Measurements from ENCODE around the gene MEPE. TPM values are rescaled to one million over a fixed set of nuclear protein-coding genes. Genes with fewer than 3 reads are reported as not detected.

Gene MEPE
- total and polyA plus RNA-seq, 5 donors: not detected

DNA sequence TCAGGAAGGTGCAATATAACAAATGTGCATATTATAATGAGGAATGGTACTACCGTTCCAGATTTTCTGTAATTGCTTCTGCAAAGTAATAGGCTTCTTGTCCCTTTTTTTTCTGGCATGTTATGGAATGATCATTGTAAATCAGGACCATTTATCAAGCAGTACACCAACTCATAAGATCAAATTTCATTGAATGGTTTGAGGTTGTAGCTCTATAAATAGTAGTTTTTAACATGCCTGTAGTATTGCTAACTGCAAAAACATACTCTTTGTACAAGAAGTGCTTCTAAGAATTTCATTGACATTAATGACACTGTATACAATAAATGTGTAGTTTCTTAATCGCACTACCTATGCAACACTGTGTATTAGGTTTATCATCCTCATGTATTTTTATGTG is 20.8 kb upstream of the MEPE start:
- Histone ChIP-seq H3K9me3 (ENCODE audit: control insufficient read depth, low read length) (no peaks in the 10 kb centered on the region), H3K27ac (ENCODE audit: low read length) (no peak overlapping the region), H3K27me3 (ENCODE audit: control insufficient read depth, insufficient read depth) (no peaks in the 10 kb centered on the region), H3K4me1 (ENCODE audit: control insufficient read depth, insufficient read depth, low read length) (no peaks in the 10 kb centered on the region), H3K4me3 (ENCODE audit: low read length) (no peak overlapping the region)
- ATAC-seq: no peak
- intact Hi-C loops (cut with DNase I): no loop called here
- 89% methylated on average over 2 of the region's 2 CpGs for WGBS
- no peak for DNase-seq

DNA sequence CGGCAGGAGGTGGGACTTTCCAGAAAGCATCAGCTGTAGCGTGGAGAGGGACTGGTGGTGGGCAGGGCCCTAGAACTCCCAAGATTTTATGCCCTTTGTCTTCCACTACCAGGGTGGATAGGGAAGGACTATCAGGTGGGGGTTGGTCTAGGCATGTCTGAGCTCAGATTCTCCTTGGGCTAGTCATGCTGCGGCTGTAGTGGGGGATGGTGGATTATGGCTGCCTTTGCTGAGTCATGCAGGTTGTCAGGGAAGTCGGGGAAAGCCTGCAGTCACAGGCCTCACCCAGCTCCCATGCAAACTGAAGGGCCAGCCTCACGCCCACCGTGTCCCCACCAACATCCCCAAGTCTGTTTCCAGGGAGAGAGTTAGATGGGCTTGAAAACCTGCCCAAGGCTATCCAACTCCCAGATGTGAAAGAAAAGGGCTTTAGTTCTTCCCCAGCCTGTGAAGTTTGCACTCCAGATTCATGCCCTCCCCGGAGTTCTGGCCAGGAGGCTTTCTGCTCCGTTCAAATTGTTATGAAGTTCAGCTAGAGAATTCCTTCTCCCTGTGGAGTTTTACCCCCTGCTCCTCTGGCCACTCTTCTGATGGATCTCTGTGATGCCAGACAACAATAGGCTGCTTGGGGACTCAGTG is 13.4 kb upstream of the MEPE start:
- no peak for ATAC-seq
- no peak for DNase-seq
- Histone ChIP-seq H3K27me3 (ENCODE audit: control insufficient read depth, insufficient read depth) (no peaks in the 10 kb centered on the region), H3K4me3 (ENCODE audit: low read length) (no peak overlapping the region), H3K27ac (ENCODE audit: low read length) (no peak overlapping the region), H3K4me1 (ENCODE audit: control insufficient read depth, insufficient read depth, low read length) (no peaks in the 10 kb centered on the region), H3K9me3 (ENCODE audit: control insufficient read depth, low read length) (no peaks in the 10 kb centered on the region)
- 80% methylated on average over 8 of the region's 8 CpGs for WGBS
- intact Hi-C loops (cut with DNase I): no loop called here

DNA sequence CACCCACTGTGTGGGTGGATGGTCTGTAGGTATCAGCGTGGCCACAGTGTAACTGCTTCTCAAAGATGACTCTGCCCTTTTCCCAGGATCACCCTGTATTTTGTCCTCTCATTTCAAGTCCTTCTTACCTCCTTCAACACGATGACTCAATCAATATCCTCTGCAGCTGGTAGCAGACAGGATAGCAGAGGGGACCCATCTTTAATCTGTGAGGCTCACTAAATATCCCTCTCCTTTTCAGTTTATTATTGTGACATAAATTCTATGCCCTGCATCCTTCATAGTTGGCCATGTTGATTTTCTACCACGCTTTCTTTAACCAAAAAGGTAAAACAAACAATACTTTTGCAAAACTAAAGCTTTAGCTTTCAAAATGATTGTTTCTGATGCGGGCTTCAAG is 9.6 kb upstream of the MEPE start:
- 68% methylated on average over 4 of the region's 4 CpGs for WGBS
- intact Hi-C loops (cut with DNase I): no loop called here

GRCh38 chr4:87823724-87824123 is 9.0 kb upstream of the MEPE start:
- no peak for ATAC-seq
- no peak overlapping the region for H3K4me3 ChIP-seq (ENCODE audit: low read length)
- intact Hi-C loops (cut with DNase I): no loop called here
- DNase-seq: no peak
- 84% methylated on average over 1 of the region's 1 CpG for WGBS
- H3K27me3 ChIP-seq (ENCODE audit: control insufficient read depth, insufficient read depth): no peaks in the 10 kb centered on the region
- no peaks in the 10 kb centered on the region for H3K4me1 ChIP-seq (ENCODE audit: control insufficient read depth, insufficient read depth, low read length)
- H3K27ac ChIP-seq (ENCODE audit: low read length): no peak overlapping the region
- no peaks in the 10 kb centered on the region for H3K9me3 ChIP-seq (ENCODE audit: control insufficient read depth, low read length)

More for the DNA sequence above, 9.6 kb upstream of the MEPE start:
- DNase-seq (no peak), ATAC-seq (no peak)
- Histone ChIP-seq H3K4me3 (ENCODE audit: low read length) (no peak overlapping the region), H3K27me3 (ENCODE audit: control insufficient read depth, insufficient read depth) (no peaks in the 10 kb centered on the region), H3K4me1 (ENCODE audit: control insufficient read depth, insufficient read depth, low read length) (no peaks in the 10 kb centered on the region), H3K27ac (ENCODE audit: low read length) (no peak overlapping the region), H3K9me3 (ENCODE audit: control insufficient read depth, low read length) (no peaks in the 10 kb centered on the region)

DNA sequence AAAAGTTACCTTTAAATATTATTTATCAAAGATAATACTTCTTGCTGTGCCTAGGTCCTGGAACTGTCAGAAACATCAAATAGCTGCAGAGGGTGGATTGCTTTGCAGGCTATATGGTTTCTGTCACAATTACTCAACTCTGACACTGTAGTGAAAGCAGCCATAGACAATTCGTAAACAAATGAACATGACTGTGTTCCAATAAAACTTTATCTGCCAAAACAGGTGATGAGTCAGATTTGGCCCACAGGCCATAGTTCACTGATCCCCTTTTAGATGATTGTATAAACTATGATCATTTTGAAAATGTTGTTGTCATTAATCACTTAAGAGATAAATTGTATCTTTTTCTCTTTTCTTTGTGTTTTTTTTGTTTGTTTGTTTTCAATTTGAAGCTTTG is 8.4 kb upstream of the MEPE start:
- intact Hi-C loops (cut with DNase I): no loop called here
- 73% methylated on average over 1 of the region's 1 CpG for WGBS
- Histone ChIP-seq H3K27ac (ENCODE audit: low read length) (no peak overlapping the region), H3K27me3 (ENCODE audit: control insufficient read depth, insufficient read depth) (no peaks in the 10 kb centered on the region), H3K4me1 (ENCODE audit: control insufficient read depth, insufficient read depth, low read length) (no peaks in the 10 kb centered on the region), H3K4me3 (ENCODE audit: low read length) (no peak overlapping the region), H3K9me3 (ENCODE audit: control insufficient read depth, low read length) (no peaks in the 10 kb centered on the region)
- no peak for DNase-seq
- no peak for ATAC-seq

GRCh38 chr4:87834401-87834800 is 1.6 kb downstream of the MEPE start:
- DNase-seq (no peak), ATAC-seq (no peak)
- no peak overlapping the region for H3K27ac ChIP-seq (ENCODE audit: low read length)
- H3K4me3 ChIP-seq (ENCODE audit: low read length): no peak overlapping the region
- intact Hi-C loops (cut with DNase I): loop anchor here in 1 of 4 donors (10.0 kb wide), 1 partner anchor 280 kb away; no protein-coding TSS in a partner anchor
- no peaks in the 10 kb centered on the region for H3K9me3 ChIP-seq (ENCODE audit: control insufficient read depth, low read length)
- WGBS: 80% methylated on average over 2 of the region's 2 CpGs
- H3K27me3 ChIP-seq (ENCODE audit: control insufficient read depth, insufficient read depth): no peaks in the 10 kb centered on the region
- no peaks in the 10 kb centered on the region for H3K4me1 ChIP-seq (ENCODE audit: control insufficient read depth, insufficient read depth, low read length)

DNA sequence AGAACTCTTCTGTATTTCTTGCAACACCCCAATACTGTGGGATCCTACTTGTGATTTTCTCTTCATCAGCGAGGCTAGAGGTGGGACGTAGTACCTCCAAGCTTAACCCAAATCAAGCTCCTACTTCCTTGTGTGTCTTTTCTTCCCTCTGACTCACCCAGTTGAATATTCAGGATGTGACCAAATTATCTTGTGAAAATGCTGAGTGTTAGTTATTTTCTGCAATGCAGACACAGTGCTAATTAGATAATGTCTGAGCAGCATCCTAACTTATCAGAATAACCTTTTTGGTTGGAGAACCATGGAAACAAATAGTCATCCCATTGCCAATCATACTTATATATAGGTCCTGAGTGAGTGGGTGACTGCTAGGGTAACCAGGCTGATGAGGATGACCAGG is 2.4 kb downstream of the MEPE start:
- Histone ChIP-seq H3K9me3 (ENCODE audit: control insufficient read depth, low read length) (no peaks in the 10 kb centered on the region), H3K27ac (ENCODE audit: low read length) (no peak overlapping the region), H3K27me3 (ENCODE audit: control insufficient read depth, insufficient read depth) (no peaks in the 10 kb centered on the region), H3K4me1 (ENCODE audit: control insufficient read depth, insufficient read depth, low read length) (no peaks in the 10 kb centered on the region), H3K4me3 (ENCODE audit: low read length) (no peak overlapping the region)
- 75% methylated on average over 2 of the region's 2 CpGs for WGBS
- intact Hi-C loops (cut with DNase I): loop anchor here in 2 of 4 donors (5.0 to 10.0 kb wide), 3 partner anchors 153 to 458 kb away; no protein-coding TSS in a partner anchor
- DNase-seq (no peak), ATAC-seq (no peak)

DNA sequence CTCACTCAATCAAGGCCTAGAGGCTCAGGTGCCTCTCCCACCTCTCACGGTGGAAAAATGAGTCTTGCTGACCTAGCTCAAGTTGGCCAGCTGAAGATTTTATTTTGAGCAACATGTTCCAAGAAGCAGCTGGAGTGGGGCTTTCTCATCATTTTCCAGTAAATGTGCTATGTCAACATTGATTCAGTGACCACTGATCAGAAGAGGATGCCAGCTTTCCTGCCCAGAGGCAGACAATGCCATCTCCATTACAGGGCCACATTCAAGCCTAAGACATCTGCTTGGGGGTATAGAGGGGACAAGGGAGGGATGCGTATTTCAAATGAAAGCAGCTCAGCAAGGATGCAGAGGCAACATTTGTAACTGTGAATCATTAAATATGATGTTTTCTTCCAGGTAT is 3.0 kb downstream of the MEPE start:
- Histone ChIP-seq H3K9me3 (ENCODE audit: control insufficient read depth, low read length) (no peaks in the 10 kb centered on the region), H3K4me3 (ENCODE audit: low read length) (no peak overlapping the region), H3K27me3 (ENCODE audit: control insufficient read depth, insufficient read depth) (no peaks in the 10 kb centered on the region), H3K27ac (ENCODE audit: low read length) (no peak overlapping the region), H3K4me1 (ENCODE audit: control insufficient read depth, insufficient read depth, low read length) (no peaks in the 10 kb centered on the region)
- WGBS: 93% methylated on average over 2 of the region's 2 CpGs
- no peak for ATAC-seq
- intact Hi-C loops (cut with DNase I): loop anchor here in 2 of 4 donors (5.0 to 10.0 kb wide), 3 partner anchors 153 to 458 kb away; no protein-coding TSS in a partner anchor
- DNase-seq: no peak

- ATAC-seq: no peak
- no peak overlapping the region for H3K4me3 ChIP-seq (ENCODE audit: low read length)
- no peaks in the 10 kb centered on the region for H3K4me1 ChIP-seq (ENCODE audit: control insufficient read depth, insufficient read depth, low read length)
- intact Hi-C loops (cut with DNase I): loop anchor here in 2 of 4 donors (5.0 to 10.0 kb wide), 3 partner anchors 156 to 461 kb away; no protein-coding TSS in a partner anchor
- no peak overlapping the region for H3K27ac ChIP-seq (ENCODE audit: low read length)
- 67% methylated on average over 6 of the region's 6 CpGs for WGBS
- no peaks in the 10 kb centered on the region for H3K9me3 ChIP-seq (ENCODE audit: control insufficient read depth, low read length)
- peak in 2 of 3 donors; percentile 12 to 43 for DNase-seq
- H3K27me3 ChIP-seq (ENCODE audit: control insufficient read depth, insufficient read depth): no peaks in the 10 kb centered on the region
Observed at GRCh38 chr4:87838205-87838604, 5.4 kb downstream of the MEPE start.

DNA sequence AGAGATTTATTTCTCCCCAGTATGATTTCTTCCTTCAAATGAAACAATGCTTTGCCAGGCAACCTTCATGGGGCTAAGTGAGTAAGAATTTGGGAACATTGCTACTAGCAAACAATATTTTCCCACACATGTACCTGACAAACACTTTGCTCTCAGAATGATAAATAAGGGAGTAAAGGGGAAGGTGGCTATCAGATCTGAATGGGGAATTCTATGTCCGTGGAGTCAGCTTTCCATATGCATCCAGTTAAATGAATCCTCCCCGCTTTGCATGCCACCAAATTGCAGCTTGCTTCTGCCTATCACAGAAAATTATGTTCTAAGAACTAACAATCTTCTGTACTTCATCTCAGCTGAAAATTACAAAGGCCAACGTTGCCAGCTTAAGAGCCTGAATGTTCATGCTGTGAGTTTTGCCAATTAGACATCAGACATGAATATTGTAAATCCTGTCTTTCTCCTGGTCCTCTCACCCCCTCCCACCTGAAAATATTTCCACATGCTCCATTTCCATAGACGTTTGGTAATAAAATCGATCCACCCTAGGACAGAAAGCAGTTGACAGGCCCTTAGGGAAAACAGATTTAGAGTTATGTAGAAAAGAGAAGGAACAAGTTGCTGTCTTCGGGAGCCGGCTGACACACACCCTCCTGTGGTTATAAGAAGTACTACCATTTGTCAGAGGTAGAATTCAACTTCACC is 6.3 kb downstream of the MEPE start:
- no peak overlapping the region for H3K4me3 ChIP-seq (ENCODE audit: low read length)
- H3K9me3 ChIP-seq (ENCODE audit: control insufficient read depth, low read length): no peaks in the 10 kb centered on the region
- H3K27me3 ChIP-seq (ENCODE audit: control insufficient read depth, insufficient read depth): no peaks in the 10 kb centered on the region
- ATAC-seq: peak; percentile 52 to 61
- no peak overlapping the region for H3K27ac ChIP-seq (ENCODE audit: low read length)
- no peaks in the 10 kb centered on the region for H3K4me1 ChIP-seq (ENCODE audit: control insufficient read depth, insufficient read depth, low read length)
- intact Hi-C loops (cut with DNase I): loop anchor here in 2 of 4 donors (5.0 to 10.0 kb wide), 3 partner anchors 157 to 462 kb away; no protein-coding TSS in a partner anchor
- DNase-seq: peak in 2 of 3 donors; percentile 27 to 43
- 27% methylated on average over 7 of the region's 7 CpGs for WGBS

DNA sequence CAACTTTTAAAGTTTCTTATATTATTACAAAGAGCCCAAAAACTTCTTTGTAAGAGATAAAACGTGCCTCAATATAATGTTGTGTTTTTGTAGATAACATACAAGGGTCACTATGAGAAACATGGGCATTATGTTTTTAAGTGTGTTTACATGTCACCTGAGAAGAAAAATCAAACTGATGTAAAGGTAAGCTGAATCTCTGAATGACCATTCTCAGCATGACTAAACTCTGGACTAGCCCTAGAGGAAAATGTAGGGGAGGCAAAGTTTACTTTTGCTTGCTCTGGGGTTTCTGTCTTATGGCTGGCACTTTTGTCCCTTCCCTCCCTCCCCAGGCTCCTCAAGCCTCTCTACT is 6.8 kb downstream of the MEPE start:
- no peak overlapping the region for H3K27ac ChIP-seq (ENCODE audit: low read length)
- H3K9me3 ChIP-seq (ENCODE audit: control insufficient read depth, low read length): no peaks in the 10 kb centered on the region
- ATAC-seq (no peak), DNase-seq (no peak)
- 1% methylated on average over 1 of the region's 1 CpG for WGBS
- H3K4me3 ChIP-seq (ENCODE audit: low read length): no peak overlapping the region
- H3K27me3 ChIP-seq (ENCODE audit: control insufficient read depth, insufficient read depth): no peaks in the 10 kb centered on the region
- H3K4me1 ChIP-seq (ENCODE audit: control insufficient read depth, insufficient read depth, low read length): no peaks in the 10 kb centered on the region
- intact Hi-C loops (cut with DNase I): loop anchor here in 2 of 4 donors (5.0 to 10.0 kb wide), 3 partner anchors 157 to 462 kb away; no protein-coding TSS in a partner anchor
